ENCODE data around the gene RRP1. TPM values are rescaled to one million over a fixed set of nuclear protein-coding genes. Genes with fewer than 3 reads are reported as not detected.

Gene RRP1
- total and polyA plus RNA-seq, 10 of the 15 experiments (the other 5 are each of a cell fraction or from before 2014, with no cell fraction given): 0.34 to 70.8 (median 35.1) TPM

GRCh38 chr21:43845386-43845785, 56.0 kb downstream of the RRP1 start:
- no peaks in the 10 kb centered on the region for H4K20me1 ChIP-seq (ENCODE audit: control insufficient read depth, insufficient read depth)
- ATAC-seq: no peak
- H3K27ac ChIP-seq (ENCODE audit: control insufficient read depth, insufficient read depth): no peak overlapping the region
- TF ChIP-seq DPF2 (IDR thresholded peaks at IDR 0.05): no peak
- TF ChIP-seq KLF5 (IDR thresholded peaks at IDR 0.05; ENCODE audit: partially characterized antibody): no peak
- no peak for TF ChIP-seq SIX5 (IDR thresholded peaks at IDR 0.05; ENCODE audit: low read depth, low read length, severe bottlenecking)
- TF ChIP-seq POLR2A (IDR thresholded peaks at IDR 0.05; ENCODE audit: low read depth, low read length): no peak
- no peak for TF ChIP-seq SREBF2 (IDR thresholded peaks at IDR 0.05; ENCODE audit: low read length)
- no peak for TF ChIP-seq MEF2A (IDR thresholded peaks at IDR 0.05; ENCODE audit: insufficient read depth, low read depth, low read length)
- no peak for TF ChIP-seq HDAC2 (IDR thresholded peaks at IDR 0.05)
- no peak for TF ChIP-seq ZNF217 (IDR thresholded peaks at IDR 0.05)
- no peak for TF ChIP-seq BMI1 (IDR thresholded peaks at IDR 0.05; ENCODE audit: borderline replicate concordance)
- TF ChIP-seq, protein P1, sequence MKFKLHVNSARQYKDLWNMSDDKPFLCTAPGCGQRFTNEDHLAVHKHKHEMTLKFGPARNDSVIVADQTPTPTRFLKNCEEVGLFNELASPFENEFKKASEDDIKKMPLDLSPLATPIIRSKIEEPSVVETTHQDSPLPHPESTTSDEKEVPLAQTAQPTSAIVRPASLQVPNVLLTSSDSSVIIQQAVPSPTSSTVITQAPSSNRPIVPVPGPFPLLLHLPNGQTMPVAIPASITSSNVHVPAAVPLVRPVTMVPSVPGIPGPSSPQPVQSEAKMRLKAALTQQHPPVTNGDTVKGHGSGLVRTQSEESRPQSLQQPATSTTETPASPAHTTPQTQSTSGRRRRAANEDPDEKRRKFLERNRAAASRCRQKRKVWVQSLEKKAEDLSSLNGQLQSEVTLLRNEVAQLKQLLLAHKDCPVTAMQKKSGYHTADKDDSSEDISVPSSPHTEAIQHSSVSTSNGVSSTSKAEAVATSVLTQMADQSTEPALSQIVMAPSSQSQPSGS (IDR thresholded peaks at IDR 0.05; ENCODE audit: low read length): no peak
- no peak for TF ChIP-seq CBFB (IDR thresholded peaks at IDR 0.05; ENCODE audit: low read depth)
- TF ChIP-seq ATF7 (IDR thresholded peaks at IDR 0.05; ENCODE audit: low read depth): no peak
- no peak for TF ChIP-seq CHD2 (IDR thresholded peaks at IDR 0.05; ENCODE audit: borderline replicate concordance, low read depth, low read length)
- no peak for TF ChIP-seq CEBPB (IDR thresholded peaks at IDR 0.05; ENCODE audit: borderline replicate concordance in 1 of 2, low read depth in 2 of 2, low read length in 2 of 2)
- H3K4me2 ChIP-seq (ENCODE audit: control insufficient read depth, insufficient read depth): no peak overlapping the region
- in situ Hi-C loops (cut with MboI) (no loop called here), intact Hi-C loops (cut with micrococcal nuclease; ENCODE audit: unreplicated experiment) (no loop called here)
- H3K9me3 ChIP-seq (replicated peaks; ENCODE audit: control insufficient read depth, insufficient read depth, low read length): no peaks in the 10 kb centered on the region; the same call in 2 of the 3 replicates
- SMC1A ChIA-PET (ENCODE audit: uncharacterized antibody, unreplicated experiment): interaction anchor here (0.7 to 1.1 kb wide), 2 partner anchors 17 to 40 kb away, joined by 3 read pairs; no protein-coding TSS in a partner anchor
- no peak overlapping the region for H2AFZ ChIP-seq (ENCODE audit: control insufficient read depth, low read depth, low read length)
- no peak for FAIRE-seq
- RAD21 ChIA-PET (ENCODE audit: unreplicated experiment): no interaction called here
- 91% methylated on average over 13 of the region's 13 CpGs for WGBS (ENCODE audit: insufficient coverage, insufficient replicate concordance, low lambda C conversion rate, missing lambda C conversion rate)
- H3K4me3 ChIP-seq: no peak overlapping the region
- no peaks in the 10 kb centered on the region for H3K36me3 ChIP-seq (ENCODE audit: control insufficient read depth in 2 of 2, insufficient read depth in 2 of 2, low read length in 1 of 2)
- no peak overlapping the region for H3K9ac ChIP-seq (ENCODE audit: control insufficient read depth, insufficient read depth, low read length)
- H3K79me2 ChIP-seq (ENCODE audit: control insufficient read depth, insufficient read depth, low read length): no peaks in the 10 kb centered on the region
- DNase-seq (ENCODE audit: low read depth, low spot score): no peak
- 0 out of 2 replicates have a peak, but pooled peaks cover 4% of the 10 kb centered on the region for H3K4me1 ChIP-seq (ENCODE audit: control insufficient read depth, insufficient read depth, low read length)
- CTCF ChIA-PET: interaction anchor here (0.7 kb wide), 1 partner anchor 8 kb away, joined by 5 read pairs; no protein-coding TSS in a partner anchor
- POLR2A ChIA-PET: interaction anchor here (1.3 kb wide), 1 partner anchor 9 kb away, joined by 4 read pairs; no protein-coding TSS in a partner anchor
- no peaks in the 10 kb centered on the region for H3K27me3 ChIP-seq (replicated peaks in 1 of 2; ENCODE audit: control insufficient read depth in 2 of 2, insufficient read depth in 2 of 2, low read length in 1 of 2)
- no TSS peak for BruUV-seq (replicated peaks)

All from GM12878 (cell line).